Astrocyte of the hippocampus (primary cell): ENCODE measurements around the gene FEN1.
A peak's percentile ranks its signal among the peaks of the same experiment; 100 is the strongest.

ENCODE experiments used
- DNase-seq: peaks from one replicate; pipeline ENCODE4 v3.0.0; 2011; ENCODE audit warnings: low read depth, low spot score

The FEN1 gene

DNA sequence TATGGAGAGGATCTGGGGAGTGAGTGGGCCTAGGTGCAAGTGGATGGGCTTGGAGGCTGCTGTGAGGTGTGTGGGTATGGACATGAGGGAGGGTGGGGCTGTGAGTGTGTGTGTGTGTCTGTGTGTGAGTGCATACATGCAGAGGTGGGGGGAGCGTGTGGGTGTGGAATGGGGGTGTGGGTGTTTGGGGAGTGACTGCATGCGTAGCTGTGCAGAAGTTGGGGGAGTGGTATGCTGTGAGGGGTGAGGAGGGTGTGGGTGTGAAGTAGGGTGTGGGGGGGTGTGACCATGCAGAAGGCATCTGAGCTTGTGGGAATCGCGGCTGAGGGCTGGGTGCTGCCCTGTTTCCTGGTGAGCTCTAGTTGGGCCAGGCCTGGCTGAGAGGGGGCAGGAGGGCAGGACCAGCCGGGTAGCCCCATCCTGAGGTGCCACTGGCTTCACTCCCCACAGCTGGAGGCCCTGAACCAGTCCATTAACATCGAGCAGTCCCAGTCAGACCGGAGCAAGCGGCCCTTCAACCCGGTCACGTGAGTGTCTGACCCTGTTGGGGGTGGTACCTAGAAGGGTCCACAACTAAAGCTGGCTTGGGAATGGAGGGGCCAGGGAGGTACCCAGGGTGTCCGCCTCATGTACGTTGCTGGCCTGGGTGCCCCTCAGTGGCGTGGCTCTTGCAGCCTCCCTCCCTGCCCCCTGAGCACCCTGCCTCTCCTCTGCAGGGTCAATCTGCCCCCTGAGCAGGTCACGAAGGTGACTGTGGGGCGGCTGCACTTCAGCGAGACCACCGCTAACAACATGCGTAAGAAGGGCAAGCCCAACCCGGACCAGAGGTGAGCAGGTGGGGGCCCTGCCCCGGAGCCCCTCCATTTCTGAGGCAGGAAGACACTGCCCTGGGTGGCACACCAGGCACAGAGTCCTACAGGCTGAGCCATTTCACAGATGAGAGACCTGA is 16.8 kb upstream of the FEN1 start:
- DNase-seq = no peak

GRCh38 chr11:61776561-61777075 is 16.1 kb upstream of the FEN1 start:
- peak; percentile 81 for DNase-seq

DNA sequence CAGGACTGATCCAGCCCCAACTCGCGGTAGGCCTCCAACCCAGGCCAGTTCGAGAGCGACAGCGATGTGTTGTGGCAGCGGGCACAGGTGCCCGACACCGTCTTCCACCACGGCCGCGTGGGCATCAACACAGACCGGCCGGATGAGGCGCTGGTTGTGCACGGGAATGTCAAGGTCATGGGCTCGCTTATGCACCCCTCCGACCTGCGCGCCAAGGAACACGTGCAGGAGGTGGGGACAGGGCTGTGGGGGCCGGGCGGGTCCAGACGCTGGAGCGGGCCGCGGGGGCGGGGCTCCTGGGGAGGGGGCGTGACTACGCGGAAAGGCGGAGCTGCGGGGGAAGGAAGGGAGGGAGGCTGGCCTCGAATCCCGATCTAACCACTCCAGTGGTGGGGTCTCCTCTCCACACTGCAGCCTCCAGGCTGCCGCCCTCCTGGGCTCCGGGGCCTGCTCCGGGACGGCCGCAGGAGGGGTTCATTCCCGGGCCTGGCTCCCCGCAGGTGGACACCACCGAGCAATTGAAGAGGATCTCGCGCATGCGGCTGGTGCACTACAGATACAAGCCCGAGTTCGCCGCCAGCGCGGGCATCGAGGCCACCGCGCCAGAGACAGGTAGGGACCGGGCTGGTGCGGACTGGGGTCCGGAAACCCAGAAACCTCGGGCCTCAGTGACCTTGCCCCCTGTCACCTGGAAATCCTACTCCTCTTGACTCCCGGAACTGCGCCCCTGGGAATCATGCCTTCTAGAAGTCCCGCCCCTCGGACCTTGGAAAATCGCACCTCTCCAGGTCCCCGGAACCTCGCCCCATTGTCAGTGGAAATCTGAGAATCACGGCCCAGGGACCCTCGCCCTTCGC is 15.2 kb upstream of the FEN1 start:
- DNase-seq = peak; percentile 48

- DNase-seq = no peak
These were observed 14.3 kb upstream of the FEN1 start for GRCh38 chr11:61778357-61778886.

GRCh38 chr11:61778920-61779650 is 13.6 kb upstream of the FEN1 start:
- DNase-seq = no peak

DNA sequence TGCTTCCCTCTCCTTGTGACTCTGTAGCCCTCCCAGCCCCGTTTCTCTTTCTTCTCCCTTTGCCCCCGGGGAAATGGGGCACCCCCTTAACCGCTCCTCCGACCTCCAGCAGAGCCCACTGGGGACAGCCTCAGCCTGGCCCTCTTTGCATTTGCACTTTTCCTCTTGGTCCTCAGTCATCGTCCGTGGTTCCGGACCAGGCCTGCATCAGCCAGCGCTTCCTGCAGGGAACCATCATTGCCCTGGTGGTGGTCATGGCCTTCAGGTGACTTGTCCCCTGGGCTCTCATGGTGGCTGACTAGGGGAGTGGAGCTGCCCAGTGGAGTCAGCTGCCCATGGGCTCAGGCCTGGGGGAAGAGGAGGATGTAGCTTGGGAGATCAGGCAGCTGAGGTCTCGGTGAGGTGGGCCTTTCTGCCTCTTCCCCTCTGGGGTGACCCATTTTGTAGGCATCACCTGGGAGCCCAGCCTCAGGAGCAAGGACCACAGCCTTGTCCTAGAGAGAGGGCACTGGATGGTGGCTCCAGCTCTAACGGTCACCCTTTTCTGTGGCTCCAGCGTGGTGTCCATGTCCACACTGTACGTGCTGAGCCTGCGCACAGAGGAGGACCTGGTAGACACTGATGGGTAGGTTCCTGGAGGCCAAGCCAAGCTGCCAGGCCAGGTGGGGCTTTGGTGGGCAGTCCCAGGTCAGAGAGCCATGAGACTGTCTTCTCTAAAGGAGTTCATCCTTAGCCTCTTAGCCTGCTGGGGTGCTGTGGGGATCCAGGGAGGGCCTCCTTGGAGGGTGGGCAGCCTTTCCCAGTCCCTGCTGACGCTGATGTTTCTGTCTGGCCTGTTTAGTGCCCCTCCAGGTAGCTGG is 12.8 kb upstream of the FEN1 start:
- DNase-seq = no peak

- no peak for DNase-seq
These were observed 12.0 kb upstream of the FEN1 start for GRCh38 chr11:61780581-61781162.

GRCh38 chr11:61781585-61781984 is 11.1 kb upstream of the FEN1 start:
- no peak for DNase-seq

DNA sequence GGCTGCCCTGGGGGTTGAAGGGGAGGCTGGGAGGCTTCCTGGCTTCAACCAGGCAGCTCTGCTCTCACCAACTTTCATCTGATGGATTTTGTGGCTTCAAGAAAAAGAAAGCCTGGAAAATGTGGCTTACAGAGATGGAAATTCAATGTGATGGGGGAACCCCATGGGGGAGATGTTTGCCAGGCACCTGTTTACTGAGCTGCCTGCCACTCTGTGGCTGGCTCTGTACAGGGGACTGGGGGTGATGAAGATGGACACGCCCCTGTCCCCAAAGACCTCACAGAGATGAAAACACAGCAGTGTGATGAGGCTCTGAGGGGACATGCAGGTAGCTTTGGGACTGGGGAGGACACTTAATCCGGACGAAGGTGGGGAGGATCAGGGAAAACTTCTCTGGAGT is 10.4 kb upstream of the FEN1 start:
- DNase-seq = no peak

GRCh38 chr11:61782841-61783240 is 9.9 kb upstream of the FEN1 start:
- no peak for DNase-seq

GRCh38 chr11:61783717-61784505 is 8.8 kb upstream of the FEN1 start:
- DNase-seq = peak; percentile 75

GRCh38 chr11:61784506-61784805 is 8.3 kb upstream of the FEN1 start:
- DNase-seq = no peak

- no peak for DNase-seq
These were observed 6.8 kb upstream of the FEN1 start for GRCh38 chr11:61785837-61786402.

DNA sequence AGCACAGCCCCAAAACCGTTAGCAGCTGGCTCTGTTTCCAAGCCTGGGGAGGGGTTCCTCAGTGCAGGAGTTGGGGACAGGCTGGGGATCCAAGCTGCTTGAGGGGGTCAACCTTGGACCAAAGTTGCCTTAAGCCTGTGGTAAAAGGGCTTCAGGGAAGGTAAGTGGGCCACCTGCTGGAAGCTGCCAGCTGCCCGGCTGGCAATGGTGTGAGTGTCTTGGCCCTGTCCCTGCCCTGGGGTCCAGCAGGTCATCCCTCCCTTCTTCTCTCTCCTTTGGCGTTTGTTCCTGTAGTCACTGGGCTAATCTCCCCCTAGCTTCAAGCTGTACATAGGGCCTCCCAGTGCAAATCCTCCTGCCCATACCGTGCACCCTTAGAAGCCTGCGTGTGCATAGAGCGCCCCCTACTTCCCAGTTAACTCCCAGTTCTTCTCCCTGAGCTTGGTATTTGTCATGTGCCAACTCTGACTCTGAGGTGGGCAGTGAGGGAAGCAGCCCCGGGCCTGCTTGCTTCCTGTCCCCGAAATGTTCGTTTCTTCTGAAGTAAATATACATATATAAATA is 4.7 kb upstream of the FEN1 start:
- DNase-seq = peak; percentile 75

DNA sequence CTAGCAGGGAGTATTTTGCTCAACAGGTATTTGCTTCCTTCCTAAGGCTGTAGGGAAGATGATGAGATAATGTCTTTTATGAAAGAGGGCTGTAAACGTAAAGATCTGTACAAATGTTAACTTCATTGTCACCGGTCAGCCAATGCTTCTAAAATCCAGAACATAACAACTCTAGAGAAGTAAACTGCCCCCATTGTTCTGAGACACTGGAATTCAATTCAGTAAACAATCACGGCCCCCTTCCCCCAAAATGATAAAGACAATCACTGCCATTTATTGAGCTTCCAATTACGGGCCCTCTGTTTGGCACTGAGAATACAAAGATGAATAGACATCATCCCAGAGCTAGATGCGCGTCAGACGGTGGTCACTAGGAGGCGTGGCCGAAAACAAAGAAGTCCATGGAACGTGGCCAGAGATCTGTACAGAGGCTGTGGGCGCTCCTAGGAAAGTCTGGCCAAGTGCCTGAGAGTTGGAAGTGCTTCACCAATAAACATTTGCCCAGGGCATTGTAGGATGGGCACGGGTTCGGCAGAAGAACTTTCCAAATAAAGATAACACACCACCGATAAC is 888 bp upstream of the FEN1 start:
- peak; percentile 96 for DNase-seq

GRCh38 chr11:61793083-61793828 is 545 bp downstream of the FEN1 start:
- no peak for DNase-seq

DNA sequence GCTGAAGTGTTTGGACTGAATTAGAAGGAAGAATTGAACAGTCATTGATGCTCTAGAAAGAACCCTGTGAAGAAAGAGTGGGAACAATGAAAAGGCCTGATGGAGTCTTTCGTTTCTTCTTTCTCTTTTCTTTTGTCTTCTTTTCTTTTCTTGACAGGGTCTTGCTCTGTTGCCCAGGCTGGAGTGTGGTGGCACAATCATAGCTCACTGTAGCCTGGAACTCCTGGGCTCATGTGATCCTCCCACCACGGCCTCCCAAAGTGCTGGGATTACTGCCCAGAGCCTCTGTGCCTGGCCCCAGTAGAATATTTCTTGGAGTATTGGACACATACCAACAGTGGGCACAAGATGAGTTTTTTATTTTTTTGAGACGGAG is 1.1 kb downstream of the FEN1 start:
- no peak for DNase-seq

DNA sequence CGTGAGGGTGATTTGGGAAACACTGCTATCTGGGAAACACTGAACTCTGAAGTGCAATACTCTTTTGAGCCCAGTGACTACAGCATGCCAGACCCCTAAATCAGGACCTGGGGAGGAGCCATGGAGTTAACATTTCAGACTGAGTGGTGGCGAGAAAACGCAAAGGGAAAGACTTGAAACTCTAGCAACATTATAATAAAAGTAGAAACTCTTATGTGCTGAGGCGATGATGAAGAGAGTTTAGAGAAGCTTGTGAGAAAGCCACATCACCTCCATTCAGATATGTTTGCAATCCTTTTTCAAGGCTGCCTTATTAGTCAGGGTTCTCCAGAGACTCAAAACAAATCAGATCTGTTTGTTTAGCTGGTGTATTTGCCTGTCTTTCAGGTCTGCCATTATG is 1.9 kb downstream of the FEN1 start:
- DNase-seq = no peak
